ENCODE data around the gene MYBPC2.

GRCh38 chr19:50393589-50393988 lies 39.1 kb upstream of the MYBPC2 start:
- TF ChIP-seq EZH2 (IDR thresholded peaks at IDR 0.05; ENCODE audit: borderline replicate concordance, low read depth, low read length, severe bottlenecking) (no peak), CTCF (IDR thresholded peaks at IDR 0.05; ENCODE audit: extremely low read depth in 1 of 2, insufficient read depth in 1 of 2, low read depth in 1 of 2, low read length in 2 of 2) (no peak)
